Stomach smooth muscle (tissue), 2 donors: ENCODE measurements around the gene IL32.
A peak's percentile ranks its signal among the peaks of the same experiment; 100 is the strongest.

Experiments
- H3K27ac ChIP-seq: one replicate; pipeline ENCODE4 v1.7.0; 2013; ENCODE audit warnings: mild to moderate bottlenecking, low read length, inconsistent platforms
- H3K27me3 ChIP-seq, 2 donors: one replicate each; pipeline ENCODE4 v1.7.0; 2013; ENCODE audit warnings: low read length in 2 of 2; ENCODE audit not compliant: insufficient read depth in 2 of 2, control insufficient read depth in 1 of 2
- H3K36me3 ChIP-seq, 2 donors: one replicate each; pipeline ENCODE4 v1.7.0; 2013; ENCODE audit warnings: low read length in 2 of 2; ENCODE audit not compliant: control insufficient read depth in 2 of 2, insufficient read depth in 2 of 2
- H3K4me1 ChIP-seq: one replicate; pipeline ENCODE4 v1.7.0; 2013; ENCODE audit warnings: low read length; ENCODE audit not compliant: control insufficient read depth, insufficient read depth
- H3K4me3 ChIP-seq, 2 donors: one replicate each; pipeline ENCODE4 v1.7.0; 2013; ENCODE audit warnings: low read length in 2 of 2
- H3K9ac ChIP-seq, 2 donors: one replicate each; pipeline ENCODE4 v1.7.0; 2013; ENCODE audit warnings: low read length in 2 of 2, mild to moderate bottlenecking in 1 of 2
- H3K9me3 ChIP-seq, 2 donors: one replicate each; pipeline ENCODE4 v1.7.0; 2013; ENCODE audit warnings: low read length in 2 of 2; ENCODE audit not compliant: control insufficient read depth in 2 of 2
- donor health status: healthy.
- donor health status: Pancreatic carcinoma.

The IL32 gene

DNA sequence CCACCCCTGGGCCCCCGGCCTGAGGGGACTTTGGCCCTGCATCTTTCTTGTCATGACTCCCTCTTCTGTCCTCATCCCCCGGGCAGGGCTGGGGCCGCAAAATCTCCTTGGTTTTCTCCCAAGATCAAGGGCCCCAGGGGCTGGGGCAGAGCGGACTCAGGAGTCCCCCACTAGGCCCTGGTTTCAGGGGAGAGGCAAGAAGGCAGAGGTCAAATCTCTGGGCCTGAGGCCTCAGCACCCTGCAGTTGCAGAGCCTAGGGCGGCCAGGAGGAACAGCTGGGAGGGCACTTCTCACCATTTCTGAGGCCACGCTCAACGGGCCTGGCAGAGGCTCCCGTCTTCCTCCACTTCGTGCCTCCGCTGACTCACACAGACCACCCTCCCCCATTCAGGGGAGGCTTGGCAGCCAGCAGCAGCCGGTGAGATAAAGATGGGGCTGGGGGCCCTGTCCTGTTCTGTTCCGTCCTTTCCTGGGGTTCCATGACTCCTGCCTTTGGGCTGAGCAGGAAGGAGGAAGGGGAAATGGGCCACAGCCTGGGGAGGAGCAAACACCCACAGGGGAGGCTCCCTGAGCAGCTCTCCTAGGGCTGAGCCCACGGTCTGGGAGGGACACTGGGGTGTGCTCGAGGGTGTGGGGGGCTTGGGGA lies 21.3 kb downstream of the IL32 start:
- Histone ChIP-seq H3K4me1 (peaks cover 3% of the 10 kb centered on the region), H3K4me3 (peak overlapping the region in 1 of 2 donors; percentile 29), H3K9ac (no peak overlapping the region)

DNA sequence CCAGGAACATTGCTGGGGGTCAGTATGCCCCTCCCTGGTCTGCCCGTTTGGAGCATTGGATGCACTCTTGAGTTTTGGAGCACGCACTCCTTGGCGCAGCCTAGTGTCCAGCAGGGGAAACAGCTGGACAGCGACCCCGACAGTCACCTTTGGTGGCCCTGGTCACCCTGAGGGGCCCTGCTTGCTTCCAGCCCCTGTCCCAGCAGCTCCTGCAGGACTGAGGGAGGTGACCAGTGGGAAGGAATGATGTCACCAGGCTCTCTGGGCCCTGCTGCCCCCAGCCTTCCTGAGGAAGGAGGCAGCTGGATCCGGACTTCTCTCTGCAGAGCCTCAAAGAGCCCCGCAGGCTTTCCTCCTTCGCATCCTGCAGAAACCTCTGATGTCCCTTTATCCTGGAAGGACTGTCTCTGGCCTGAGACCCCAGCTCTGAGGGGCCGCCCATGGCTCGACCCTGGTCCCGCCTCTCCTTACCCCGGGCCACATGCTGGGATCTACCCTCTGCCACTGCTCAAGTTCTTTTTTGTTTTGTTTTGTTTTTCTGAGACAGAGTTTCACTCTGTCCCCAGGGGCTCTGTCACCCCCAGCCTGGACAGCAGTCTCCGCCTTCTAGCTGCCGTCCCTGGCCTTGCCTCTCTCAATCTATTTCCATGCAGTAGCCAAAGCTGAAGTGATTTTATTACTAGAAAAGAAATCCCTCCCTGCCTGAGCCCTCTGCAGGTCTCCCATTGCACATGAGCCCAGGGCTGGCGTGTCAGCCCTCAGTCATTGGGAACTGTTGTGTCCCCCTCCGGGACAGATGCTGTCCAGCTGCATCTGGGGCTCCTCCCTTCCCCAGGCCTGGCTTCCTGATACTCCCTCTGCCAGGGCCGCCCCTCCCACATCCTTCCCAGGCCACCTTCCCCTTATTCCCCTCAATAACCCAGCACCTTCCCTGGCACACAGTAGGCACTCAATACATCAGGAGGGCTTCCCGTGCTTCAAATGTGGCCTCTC lies 22.1 kb downstream of the IL32 start:
- H3K4me3 ChIP-seq: peak overlapping the region in 1 of 2 donors; percentile 29
- H3K27me3 ChIP-seq: peaks cover 3 to 6% of the 10 kb centered on the region in 2 donors
- H3K4me1 ChIP-seq: peaks cover 3% of the 10 kb centered on the region
- H3K9ac ChIP-seq: no peak overlapping the region
- H3K9me3 ChIP-seq: no peaks in the 10 kb centered on the region
- no peak overlapping the region for H3K27ac ChIP-seq
- no peaks in the 10 kb centered on the region for H3K36me3 ChIP-seq

More for the DNA sequence above, 21.3 kb downstream of the IL32 start:
- Histone ChIP-seq H3K9me3 (no peaks in the 10 kb centered on the region), H3K36me3 (no peaks in the 10 kb centered on the region), H3K27me3 (peaks cover 0 to 1% of the 10 kb centered on the region in 2 donors), H3K27ac (no peak overlapping the region)

DNA sequence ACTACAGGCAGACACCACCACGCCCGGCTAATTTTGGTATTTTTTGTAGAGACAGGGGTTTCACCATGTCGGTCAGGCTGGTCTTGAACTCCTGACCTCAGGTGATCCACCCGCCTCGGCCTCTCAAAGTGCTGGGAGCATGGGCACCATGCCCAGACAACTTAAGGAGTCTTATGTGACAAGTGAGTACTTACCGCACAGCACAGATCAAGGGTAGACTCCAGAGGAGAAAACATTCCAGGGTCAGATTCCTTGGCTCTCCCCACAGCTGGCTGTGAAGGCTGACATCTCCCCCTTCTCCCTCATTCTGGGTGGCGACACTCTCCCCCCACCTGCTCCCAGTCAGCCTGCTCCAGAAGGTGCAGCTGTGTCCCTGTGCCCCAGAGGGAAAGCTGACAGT lies 23.0 kb downstream of the IL32 start:
- Histone ChIP-seq H3K9me3 (no peaks in the 10 kb centered on the region), H3K9ac (no peak overlapping the region), H3K4me1 (peaks cover 3% of the 10 kb centered on the region), H3K4me3 (no peak overlapping the region), H3K27me3 (peaks cover 6 to 10% of the 10 kb centered on the region in 2 donors), H3K27ac (no peak overlapping the region), H3K36me3 (no peaks in the 10 kb centered on the region)

DNA sequence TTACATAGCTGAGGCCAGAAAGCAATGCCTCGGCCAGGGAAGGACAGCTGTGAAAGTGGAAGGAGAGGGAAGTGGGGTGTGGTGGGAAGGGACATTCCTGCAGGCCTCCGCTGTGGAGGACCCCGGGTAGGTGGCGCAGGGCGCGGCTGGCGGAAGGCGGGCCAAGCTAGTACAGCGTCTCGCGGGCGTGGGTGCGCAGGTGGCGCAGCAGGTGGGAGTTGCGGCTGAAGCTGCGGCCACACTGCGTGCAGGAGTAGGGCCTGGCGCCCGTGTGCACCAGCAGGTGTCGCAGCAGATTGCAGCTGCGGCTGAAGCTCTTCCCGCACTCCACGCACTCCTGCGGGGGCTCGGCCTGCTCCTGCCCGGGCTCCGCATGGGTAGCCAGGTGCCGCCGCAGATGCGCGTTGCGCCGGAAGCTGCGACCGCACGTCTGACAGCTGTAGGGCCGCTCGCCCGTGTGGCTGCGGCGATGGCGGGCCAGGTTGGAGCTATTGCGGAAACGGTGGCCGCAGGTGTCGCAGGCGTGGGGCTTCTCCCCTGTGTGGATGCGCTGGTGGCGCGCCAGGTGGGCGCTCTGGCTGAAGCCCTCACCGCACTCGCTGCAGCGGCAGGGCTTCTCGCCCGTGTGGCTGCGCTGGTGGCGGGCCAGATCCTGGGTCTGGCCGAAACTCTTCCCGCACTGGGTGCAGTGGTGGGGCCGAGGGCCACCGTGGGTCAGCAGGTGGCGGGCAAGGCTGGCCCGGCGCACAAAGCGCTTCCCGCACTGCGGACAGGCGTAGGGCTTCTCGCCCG lies 23.7 kb downstream of the IL32 start:
- Histone ChIP-seq H3K4me3 (no peak overlapping the region), H3K9ac (no peak overlapping the region), H3K36me3 (no peaks in the 10 kb centered on the region), H3K27ac (no peak overlapping the region), H3K27me3 (peaks cover 6 to 10% of the 10 kb centered on the region in 2 donors), H3K9me3 (no peaks in the 10 kb centered on the region), H3K4me1 (peaks cover 3% of the 10 kb centered on the region)

DNA sequence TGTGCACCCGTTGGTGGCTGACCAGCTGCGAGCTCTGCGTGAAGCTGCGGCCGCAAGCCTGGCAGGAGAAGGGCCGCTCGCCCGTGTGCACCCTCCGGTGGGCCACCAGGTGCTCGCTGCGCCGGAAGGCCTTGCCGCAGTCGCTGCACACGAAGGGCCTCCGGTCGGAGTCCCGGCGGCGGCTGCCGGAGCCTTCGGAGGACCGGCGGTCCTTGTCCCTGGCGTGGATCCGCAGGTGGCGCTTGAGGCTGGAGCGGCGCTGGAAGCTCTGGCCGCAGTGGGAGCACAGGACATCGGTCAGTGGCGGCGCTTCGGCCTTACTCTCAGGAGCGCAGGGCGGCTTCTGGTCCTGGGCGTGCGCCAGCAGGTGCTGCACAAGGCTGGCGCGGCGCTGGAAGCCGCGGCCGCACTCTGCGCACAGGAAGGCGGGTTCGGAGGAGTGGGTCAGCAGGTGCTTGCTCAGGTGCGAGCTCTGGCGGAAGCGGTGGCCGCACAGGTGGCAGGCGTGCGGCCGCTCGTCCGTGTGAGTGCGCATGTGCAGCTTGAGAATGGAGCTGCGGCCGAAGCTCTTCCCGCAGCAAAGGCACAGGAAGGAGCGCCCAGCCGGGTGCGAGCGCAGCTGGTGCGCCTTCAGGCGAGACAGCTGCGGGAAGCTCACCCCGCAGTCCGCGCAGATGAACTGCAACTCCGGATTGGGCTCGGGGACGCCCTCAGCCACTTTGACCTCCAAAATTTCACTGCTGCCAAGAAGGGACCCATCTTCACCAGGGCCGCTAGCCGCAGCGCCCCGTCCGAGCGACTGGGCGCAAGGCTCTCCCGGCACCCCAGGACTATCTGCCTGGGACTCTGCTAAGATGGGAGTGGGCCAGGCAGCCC lies 24.5 kb downstream of the IL32 start:
- H3K27me3 ChIP-seq: peaks cover 8 to 10% of the 10 kb centered on the region in 2 donors
- peaks cover 3% of the 10 kb centered on the region for H3K4me1 ChIP-seq
- no peaks in the 10 kb centered on the region for H3K36me3 ChIP-seq
- H3K27ac ChIP-seq: no peak overlapping the region
- H3K9me3 ChIP-seq: no peaks in the 10 kb centered on the region
- no peak overlapping the region for H3K4me3 ChIP-seq
- H3K9ac ChIP-seq: no peak overlapping the region

DNA sequence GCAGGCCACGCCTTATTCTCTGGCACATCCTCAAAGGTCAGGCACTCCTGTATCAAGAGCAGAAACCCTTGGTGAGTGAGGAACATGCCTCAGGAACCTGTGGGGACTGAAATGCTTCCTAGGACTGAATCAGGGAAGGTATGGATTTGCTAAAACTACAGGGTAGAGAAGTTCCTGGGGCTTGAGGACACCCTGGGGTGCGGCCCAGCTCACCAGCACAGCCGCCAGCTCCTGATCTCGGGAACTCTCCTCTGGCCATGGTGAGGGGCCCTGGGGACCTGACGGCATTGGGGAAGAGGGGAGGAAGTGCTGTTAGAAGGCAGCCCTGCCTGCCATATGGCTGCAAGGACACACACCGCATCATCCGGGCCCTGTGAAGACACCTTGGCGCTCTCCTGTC lies 26.1 kb downstream of the IL32 start:
- Histone ChIP-seq H3K4me1 (peaks cover 3% of the 10 kb centered on the region), H3K9me3 (no peaks in the 10 kb centered on the region), H3K27ac (no peak overlapping the region), H3K36me3 (no peaks in the 10 kb centered on the region), H3K4me3 (no peak overlapping the region), H3K9ac (no peak overlapping the region), H3K27me3 (peaks cover 8 to 10% of the 10 kb centered on the region in 2 donors)

DNA sequence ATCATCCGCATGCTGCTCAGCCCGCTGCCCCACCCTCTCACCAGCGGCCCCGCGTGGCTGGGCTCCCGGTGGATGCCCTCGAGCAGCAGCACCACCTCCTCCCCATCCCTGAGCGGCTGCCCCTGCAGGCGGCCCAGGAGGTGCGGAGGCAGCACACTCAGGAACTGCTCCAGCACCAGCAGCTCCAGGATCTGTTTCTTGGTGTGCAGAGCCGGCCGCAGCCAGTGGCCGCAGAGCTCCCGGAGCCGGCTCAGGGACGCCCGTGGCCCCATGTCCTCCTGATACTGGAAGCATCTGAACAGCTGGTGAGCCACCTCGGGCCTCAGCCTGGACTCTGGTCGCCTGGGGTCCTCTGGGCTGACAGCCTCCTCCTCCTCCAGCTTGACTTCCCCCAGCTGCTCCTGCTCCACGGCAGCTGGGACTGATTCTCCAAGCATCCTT lies 27.1 kb downstream of the IL32 start:
- Histone ChIP-seq H3K36me3 (no peaks in the 10 kb centered on the region), H3K4me3 (no peak overlapping the region), H3K9ac (no peak overlapping the region), H3K27ac (no peak overlapping the region), H3K9me3 (no peaks in the 10 kb centered on the region), H3K27me3 (peaks cover 8 to 14% of the 10 kb centered on the region in 2 donors), H3K4me1 (no peaks in the 10 kb centered on the region)

DNA sequence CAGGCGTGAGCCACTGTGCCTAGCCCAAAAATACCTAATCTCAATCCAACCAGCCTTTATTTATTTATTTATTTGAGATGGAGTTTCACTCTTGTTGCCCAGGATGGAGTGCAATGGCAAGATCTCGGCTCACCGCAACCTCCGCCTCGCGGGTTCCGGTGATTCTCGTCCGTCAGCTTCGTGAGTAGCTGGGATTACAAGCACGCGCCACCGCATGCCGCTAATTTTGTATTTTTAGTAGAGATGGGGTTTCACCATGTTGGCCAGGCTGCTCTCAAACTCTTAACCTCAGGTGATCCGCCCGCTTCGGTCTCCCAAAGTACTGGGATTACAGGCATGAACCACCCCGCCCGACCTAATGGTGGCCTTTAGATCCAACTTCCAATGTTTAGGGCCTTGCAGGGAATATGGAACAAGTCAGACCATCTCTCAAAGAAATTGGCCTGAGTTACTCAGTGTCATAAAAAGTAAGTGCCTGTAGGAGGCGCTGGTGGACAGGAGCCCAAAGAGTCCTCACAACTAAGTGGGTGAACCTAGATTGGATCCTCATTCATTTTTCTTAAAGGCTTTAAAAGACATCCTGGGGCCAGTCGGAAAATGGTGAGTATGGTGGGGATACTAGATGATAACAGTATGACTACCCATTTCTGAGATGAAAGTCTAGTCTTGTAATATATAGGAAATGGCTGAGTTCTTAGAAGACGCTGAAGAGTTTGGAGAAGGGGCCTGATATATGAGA lies 29.0 kb downstream of the IL32 start:
- Histone ChIP-seq H3K4me1 (no peaks in the 10 kb centered on the region), H3K4me3 (no peak overlapping the region), H3K9me3 (no peaks in the 10 kb centered on the region), H3K27ac (no peak overlapping the region), H3K36me3 (no peaks in the 10 kb centered on the region), H3K9ac (no peak overlapping the region), H3K27me3 (peaks cover 17 to 21% of the 10 kb centered on the region in 2 donors)

DNA sequence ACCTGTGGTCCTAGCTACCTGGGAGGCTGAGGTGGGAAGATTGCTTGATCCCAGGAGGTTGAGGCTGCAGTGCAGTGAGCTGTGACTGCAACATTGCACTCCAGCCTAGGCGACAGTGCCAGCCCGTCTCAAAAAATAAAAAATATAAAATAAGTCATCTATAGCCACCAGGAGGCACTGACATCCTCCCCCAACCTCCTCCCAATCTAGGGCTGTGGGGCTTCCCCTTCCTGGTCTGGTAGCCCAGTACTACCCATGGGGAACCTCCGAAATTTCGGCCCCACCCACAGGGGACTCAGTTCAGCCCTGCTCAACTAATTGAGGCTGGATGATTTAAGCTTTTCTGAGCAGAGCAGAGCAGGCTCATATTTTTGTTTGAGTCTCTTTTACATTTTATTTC lies 30.4 kb downstream of the IL32 start:
- no peaks in the 10 kb centered on the region for H3K36me3 ChIP-seq
- H3K27me3 ChIP-seq: peaks cover 25 to 27% of the 10 kb centered on the region in 2 donors
- no peak overlapping the region for H3K27ac ChIP-seq
- no peak overlapping the region for H3K9ac ChIP-seq
- H3K4me1 ChIP-seq: peaks cover 6% of the 10 kb centered on the region
- H3K4me3 ChIP-seq: no peak overlapping the region
- H3K9me3 ChIP-seq: no peaks in the 10 kb centered on the region
